ENCODE data around the gene ZNRF1. TPM values are rescaled to one million over a fixed set of nuclear protein-coding genes. Genes with fewer than 3 reads are reported as not detected.
A peak's percentile ranks its signal among the peaks of the same experiment; 100 is the strongest.

Gene ZNRF1
- total and polyA plus RNA-seq, 2 of the 13 experiments (the other 11 are each of a cell fraction or from before 2014, with no cell fraction given) = 43.9 to 58.7 TPM

DNA sequence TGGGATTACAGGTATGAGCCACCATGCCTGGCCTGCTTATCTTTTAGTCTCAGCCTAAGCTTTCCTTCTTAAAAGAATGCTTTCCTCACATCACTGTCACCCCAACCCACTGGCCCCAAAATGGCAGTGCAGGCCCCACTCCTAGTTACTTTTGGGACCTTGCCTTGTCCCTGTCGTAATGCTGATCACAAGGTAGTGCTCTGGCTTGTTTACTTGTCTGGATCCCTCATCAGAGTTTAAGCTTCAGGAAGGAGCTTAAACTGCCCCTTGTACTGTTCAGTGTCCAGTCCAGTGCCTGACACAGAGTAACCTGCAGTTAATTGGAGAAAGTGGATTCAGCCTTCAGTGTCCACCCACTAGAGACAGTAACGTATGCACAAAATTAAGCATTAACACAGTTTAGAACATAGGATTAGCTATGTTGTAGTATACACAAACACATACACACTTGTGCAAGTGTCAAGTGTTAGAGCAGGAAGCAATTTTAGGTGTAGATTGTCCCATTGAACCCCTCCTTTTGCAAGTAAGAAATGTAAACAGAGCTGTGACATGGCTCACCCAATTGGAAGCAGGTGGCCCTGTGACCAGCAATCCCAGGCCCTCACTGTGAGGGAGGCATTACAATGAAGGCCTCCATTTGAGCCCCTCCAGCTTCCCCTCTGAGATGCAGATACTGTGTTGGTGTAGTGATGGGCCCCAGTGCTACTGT is 73.6 kb downstream of the ZNRF1 start (continued):
- TF ChIP-seq TBX2 (CRISPR knock-in tag; IDR thresholded peaks at IDR 0.05; ENCODE audit: borderline replicate concordance) = peak; percentile 62
- TF ChIP-seq, protein P1, sequence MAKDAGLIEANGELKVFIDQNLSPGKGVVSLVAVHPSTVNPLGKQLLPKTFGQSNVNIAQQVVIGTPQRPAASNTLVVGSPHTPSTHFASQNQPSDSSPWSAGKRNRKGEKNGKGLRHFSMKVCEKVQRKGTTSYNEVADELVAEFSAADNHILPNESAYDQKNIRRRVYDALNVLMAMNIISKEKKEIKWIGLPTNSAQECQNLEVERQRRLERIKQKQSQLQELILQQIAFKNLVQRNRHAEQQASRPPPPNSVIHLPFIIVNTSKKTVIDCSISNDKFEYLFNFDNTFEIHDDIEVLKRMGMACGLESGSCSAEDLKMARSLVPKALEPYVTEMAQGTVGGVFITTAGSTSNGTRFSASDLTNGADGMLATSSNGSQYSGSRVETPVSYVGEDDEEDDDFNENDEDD (CRISPR knock-in tag; IDR thresholded peaks at IDR 0.05; ENCODE audit: borderline replicate concordance) = no peak
- TF ChIP-seq, protein P2, sequence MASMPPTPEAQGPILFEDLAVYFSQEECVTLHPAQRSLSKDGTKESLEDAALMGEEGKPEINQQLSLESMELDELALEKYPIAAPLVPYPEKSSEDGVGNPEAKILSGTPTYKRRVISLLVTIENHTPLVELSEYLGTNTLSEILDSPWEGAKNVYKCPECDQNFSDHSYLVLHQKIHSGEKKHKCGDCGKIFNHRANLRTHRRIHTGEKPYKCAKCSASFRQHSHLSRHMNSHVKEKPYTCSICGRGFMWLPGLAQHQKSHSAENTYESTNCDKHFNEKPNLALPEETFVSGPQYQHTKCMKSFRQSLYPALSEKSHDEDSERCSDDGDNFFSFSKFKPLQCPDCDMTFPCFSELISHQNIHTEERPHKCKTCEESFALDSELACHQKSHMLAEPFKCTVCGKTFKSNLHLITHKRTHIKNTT (CRISPR knock-in tag; IDR thresholded peaks at IDR 0.05) = no peak
- TF ChIP-seq ESRRA (CRISPR knock-in tag; IDR thresholded peaks at IDR 0.05; ENCODE audit: low read depth) = no peak
- TF ChIP-seq GATAD2A (CRISPR knock-in tag; IDR thresholded peaks at IDR 0.05) = 0 out of 2 replicates have a peak, but pooled peaks have one; percentile 24
- TF ChIP-seq FLYWCH1 (CRISPR knock-in tag; IDR thresholded peaks at IDR 0.05) = no peak

DNA sequence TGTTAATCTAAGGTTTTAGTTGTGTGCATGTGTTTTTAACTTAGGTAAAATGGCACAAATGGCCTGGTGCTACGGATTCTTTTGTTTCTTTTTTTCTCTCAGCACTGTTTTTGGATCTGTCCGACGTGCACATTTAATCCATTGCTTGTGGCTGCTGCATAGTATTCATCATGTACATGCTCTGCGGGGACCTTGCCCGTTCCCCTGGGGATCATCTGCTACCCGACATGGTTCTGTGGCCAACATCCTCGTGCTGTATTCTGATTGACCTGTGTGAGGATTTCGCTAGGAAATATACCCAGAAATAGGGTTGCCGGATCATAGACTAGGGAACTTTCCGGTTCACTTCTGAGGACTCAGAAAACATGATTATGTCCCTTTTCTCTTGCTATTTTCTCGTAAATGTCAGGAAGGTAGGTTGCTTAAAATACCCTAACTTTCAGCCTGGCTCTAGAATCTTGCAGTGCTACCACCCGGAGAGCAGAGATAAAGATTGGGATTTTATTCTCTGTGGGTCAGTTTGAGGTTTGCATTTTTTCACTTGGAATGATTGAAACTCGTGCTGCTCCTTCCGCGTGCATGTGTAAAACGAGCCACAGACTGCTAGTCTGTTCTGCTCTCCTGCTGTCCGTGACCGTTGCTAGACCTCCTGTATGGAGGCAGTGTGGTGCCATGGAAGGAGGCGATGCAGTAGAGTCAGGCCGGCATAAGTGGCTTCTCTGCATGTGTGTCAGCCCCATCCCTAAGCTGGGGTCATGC is 74.9 kb downstream of the ZNRF1 start:
- H3K9ac ChIP-seq (ENCODE audit: insufficient read depth, low read depth, low read length) = no peak overlapping the region
- intact Hi-C loops (cut with micrococcal nuclease; ENCODE audit: unreplicated experiment) (no loop called here), in situ Hi-C loops (cut with HindIII; ENCODE audit: extremely low pct_ligation_motif_present, low pct_unique_long_range_greater_than_20kb) (no loop called here)
- no peak overlapping the region for H3K4me2 ChIP-seq (ENCODE audit: low read depth, low read length)
- ChIA-PET POLR2A (no interaction called here), CTCF (ENCODE audit: low intra/inter-chr PET ratio, low total read pairs) (no interaction called here)
- no peak overlapping the region for H3K4me3 ChIP-seq (replicated peaks in 1 of 3; ENCODE audit: insufficient read depth in 1 of 3, low read depth in 2 of 3, low read length in 3 of 3)
- H3K27me3 ChIP-seq (ENCODE audit: control insufficient read depth in 1 of 2, insufficient read depth in 2 of 2, low read length in 2 of 2) = no peaks in the 10 kb centered on the region
- ATAC-seq (no peak), DNase-seq (ENCODE audit: low spot score) (no peak), FAIRE-seq (no peak)
- H3K9me3 ChIP-seq (ENCODE audit: low read length) = no peaks in the 10 kb centered on the region
- H2AFZ ChIP-seq (ENCODE audit: low read length) = no peak overlapping the region
- no TSS peak for BruUV-seq (replicated peaks)
- no peak overlapping the region for H3K27ac ChIP-seq (ENCODE audit: extremely low read length, insufficient read depth, low read length)
- peaks cover 89% of the 10 kb centered on the region for H3K79me2 ChIP-seq (ENCODE audit: insufficient read depth, low read length)
- H3K4me1 ChIP-seq (ENCODE audit: insufficient read depth, low read length) = peaks cover 51% of the 10 kb centered on the region
- TF ChIP-seq SYNCRIP (IDR thresholded peaks at IDR 0.05; ENCODE audit: insufficient read depth, low read depth, low read length) = no peak
- TF ChIP-seq LCORL (IDR thresholded peaks at IDR 0.05) = no peak
- TF ChIP-seq LCORL (CRISPR knock-in tag; IDR thresholded peaks at IDR 0.05) = no peak
- TF ChIP-seq ZC3H13 (CRISPR knock-in tag; IDR thresholded peaks at IDR 0.05) = no peak
- no peak for TF ChIP-seq CEBPB (IDR thresholded peaks at IDR 0.05; ENCODE audit: borderline replicate concordance, low read depth, low read length)
- TF ChIP-seq HOXA3 (CRISPR knock-in tag; IDR thresholded peaks at IDR 0.05) = no peak
- TF ChIP-seq, protein P3, sequence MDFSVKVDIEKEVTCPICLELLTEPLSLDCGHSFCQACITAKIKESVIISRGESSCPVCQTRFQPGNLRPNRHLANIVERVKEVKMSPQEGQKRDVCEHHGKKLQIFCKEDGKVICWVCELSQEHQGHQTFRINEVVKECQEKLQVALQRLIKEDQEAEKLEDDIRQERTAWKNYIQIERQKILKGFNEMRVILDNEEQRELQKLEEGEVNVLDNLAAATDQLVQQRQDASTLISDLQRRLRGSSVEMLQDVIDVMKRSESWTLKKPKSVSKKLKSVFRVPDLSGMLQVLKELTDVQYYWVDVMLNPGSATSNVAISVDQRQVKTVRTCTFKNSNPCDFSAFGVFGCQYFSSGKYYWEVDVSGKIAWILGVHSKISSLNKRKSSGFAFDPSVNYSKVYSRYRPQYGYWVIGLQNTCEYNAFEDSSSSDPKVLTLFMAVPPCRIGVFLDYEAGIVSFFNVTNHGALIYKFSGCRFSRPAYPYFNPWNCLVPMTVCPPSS (IDR thresholded peaks at IDR 0.05) = no peak
- TF ChIP-seq KAT8 (CRISPR knock-in tag; IDR thresholded peaks at IDR 0.05) = no peak
- no peak for TF ChIP-seq ZNF501 (CRISPR knock-in tag; IDR thresholded peaks at IDR 0.05)
- TF ChIP-seq, protein P4, sequence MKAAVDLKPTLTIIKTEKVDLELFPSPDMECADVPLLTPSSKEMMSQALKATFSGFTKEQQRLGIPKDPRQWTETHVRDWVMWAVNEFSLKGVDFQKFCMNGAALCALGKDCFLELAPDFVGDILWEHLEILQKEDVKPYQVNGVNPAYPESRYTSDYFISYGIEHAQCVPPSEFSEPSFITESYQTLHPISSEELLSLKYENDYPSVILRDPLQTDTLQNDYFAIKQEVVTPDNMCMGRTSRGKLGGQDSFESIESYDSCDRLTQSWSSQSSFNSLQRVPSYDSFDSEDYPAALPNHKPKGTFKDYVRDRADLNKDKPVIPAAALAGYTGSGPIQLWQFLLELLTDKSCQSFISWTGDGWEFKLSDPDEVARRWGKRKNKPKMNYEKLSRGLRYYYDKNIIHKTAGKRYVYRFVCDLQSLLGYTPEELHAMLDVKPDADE (CRISPR knock-in tag; IDR thresholded peaks at IDR 0.05) = no peak
- TF ChIP-seq, protein P5, sequence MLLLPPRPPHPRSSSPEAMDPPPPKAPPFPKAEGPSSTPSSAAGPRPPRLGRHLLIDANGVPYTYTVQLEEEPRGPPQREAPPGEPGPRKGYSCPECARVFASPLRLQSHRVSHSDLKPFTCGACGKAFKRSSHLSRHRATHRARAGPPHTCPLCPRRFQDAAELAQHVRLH (CRISPR knock-in tag; IDR thresholded peaks at IDR 0.05; ENCODE audit: borderline replicate concordance, low read depth) = no peak
- WGBS (ENCODE audit: low lambda C conversion rate) = 97% methylated on average over 20 of the region's 20 CpGs
- peaks cover 56% of the 10 kb centered on the region for H4K20me1 ChIP-seq (ENCODE audit: insufficient read depth, low read length)
- H3K36me3 ChIP-seq (replicated peaks in 1 of 2; ENCODE audit: control insufficient read depth in 1 of 2, insufficient read depth in 2 of 2, low read length in 2 of 2) = peaks cover 6 to 9% of the 10 kb centered on the region in 2 experiments; a peak in 2 of 5 replicates

Measured in HepG2 (cell line).